ENCODE data around the gene SLC10A2.
"Not testable (repeated sequence)": the region's sequence is repeated elsewhere in the genome, so short reads cannot be mapped to it uniquely, and the experiment has no call there.

Gene SLC10A2

DNA sequence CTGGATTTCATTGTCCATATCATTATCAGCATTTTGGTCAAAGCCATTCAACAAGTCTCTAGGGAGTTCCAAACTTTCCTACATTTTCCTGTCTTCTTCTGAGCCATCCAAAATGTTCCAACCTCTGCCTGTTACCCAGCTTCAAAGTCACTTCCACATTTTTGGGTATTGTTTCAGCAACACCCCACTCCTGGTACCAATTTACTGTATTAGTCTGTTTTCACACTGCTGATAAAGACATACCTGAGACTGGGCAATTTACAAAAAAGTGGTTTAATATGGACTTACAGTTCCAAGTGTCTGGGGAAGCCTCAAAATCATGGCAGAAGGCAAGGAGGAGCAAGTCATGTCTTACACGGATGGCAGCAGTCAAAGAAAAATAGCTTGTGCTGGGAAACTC is 27.4 kb upstream of the SLC10A2 start:
- not testable (repeated sequence) for H3K4me3 ChIP-seq (ENCODE audit: low read depth in 1 of 2, low read length in 2 of 2); H3K27me3 ChIP-seq (ENCODE audit: low read depth, low read length); H3K36me3 ChIP-seq (ENCODE audit: control insufficient read depth in 1 of 2, insufficient read depth in 2 of 2, low read length in 2 of 2); H3K4me1 ChIP-seq (ENCODE audit: control insufficient read depth in 1 of 2, insufficient read depth in 2 of 2, low read length in 2 of 2); H3K27ac ChIP-seq (ENCODE audit: low read length)
- H3K9me3 ChIP-seq (ENCODE audit: control insufficient read depth in 1 of 2, low read length in 2 of 2) = peaks cover 0 to 11% of the 10 kb centered on the region in 2 donors

DNA sequence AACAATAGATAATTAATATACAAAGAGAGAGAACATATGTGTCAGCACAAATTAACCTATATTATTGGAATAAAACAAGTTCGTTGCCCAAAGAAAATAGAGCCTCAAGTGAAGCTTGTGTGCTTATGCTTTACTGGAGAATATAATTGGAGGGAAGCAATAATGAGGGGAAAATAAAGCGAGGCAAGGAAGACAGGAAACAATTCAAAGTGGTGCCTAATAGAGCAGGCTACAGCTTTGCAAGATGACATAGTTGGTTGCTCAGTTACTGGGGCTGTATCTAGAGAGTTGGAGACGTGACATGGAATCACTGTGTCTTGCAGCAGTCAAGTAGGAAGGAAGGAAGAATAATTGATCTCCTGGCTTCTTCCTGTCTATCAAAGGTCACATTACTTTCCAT is 21.1 kb upstream of the SLC10A2 start:
- Histone ChIP-seq H3K4me3 (ENCODE audit: low read depth in 1 of 2, low read length in 2 of 2) (no peak overlapping the region), H3K27me3 (ENCODE audit: low read depth, low read length) (no peaks in the 10 kb centered on the region), H3K36me3 (ENCODE audit: control insufficient read depth in 1 of 2, insufficient read depth in 2 of 2, low read length in 2 of 2) (no peaks in the 10 kb centered on the region), H3K4me1 (ENCODE audit: control insufficient read depth in 1 of 2, insufficient read depth in 2 of 2, low read length in 2 of 2) (no peaks in the 10 kb centered on the region), H3K27ac (ENCODE audit: low read length) (no peak overlapping the region), H3K9me3 (ENCODE audit: control insufficient read depth in 1 of 2, low read length in 2 of 2) (peaks cover 0 to 2% of the 10 kb centered on the region in 2 donors)

GRCh38 chr13:103081435-103081834 is 15.2 kb upstream of the SLC10A2 start:
- Histone ChIP-seq H3K4me1 (ENCODE audit: control insufficient read depth in 1 of 2, insufficient read depth in 2 of 2, low read length in 2 of 2) (no peaks in the 10 kb centered on the region), H3K27me3 (ENCODE audit: low read depth, low read length) (no peaks in the 10 kb centered on the region), H3K9me3 (ENCODE audit: control insufficient read depth in 1 of 2, low read length in 2 of 2) (no peaks in the 10 kb centered on the region), H3K27ac (ENCODE audit: low read length) (no peak overlapping the region), H3K4me3 (ENCODE audit: low read depth in 1 of 2, low read length in 2 of 2) (no peak overlapping the region), H3K36me3 (ENCODE audit: control insufficient read depth in 1 of 2, insufficient read depth in 2 of 2, low read length in 2 of 2) (no peaks in the 10 kb centered on the region)

DNA sequence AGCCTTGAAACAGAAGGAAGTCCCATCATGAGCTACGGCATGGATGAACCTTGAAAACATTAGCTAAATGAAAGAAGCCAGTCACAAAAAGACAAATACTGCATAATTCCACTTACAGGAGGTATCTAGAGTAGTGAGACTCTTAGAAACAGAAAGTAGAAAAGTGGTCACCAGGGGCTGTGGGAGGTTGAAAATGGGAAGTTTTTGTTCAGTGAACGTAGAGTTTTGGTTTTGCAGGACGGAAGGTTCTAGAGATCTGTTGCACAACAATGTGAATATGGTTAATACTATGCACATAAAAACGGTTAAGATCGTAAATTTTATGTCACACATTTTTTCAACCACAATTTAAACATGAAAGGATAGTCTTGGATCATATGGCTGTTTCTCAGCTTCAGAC is 11.9 kb upstream of the SLC10A2 start:
- Histone ChIP-seq H3K4me1 (ENCODE audit: control insufficient read depth in 1 of 2, insufficient read depth in 2 of 2, low read length in 2 of 2) (no peaks in the 10 kb centered on the region), H3K9me3 (ENCODE audit: control insufficient read depth in 1 of 2, low read length in 2 of 2) (no peaks in the 10 kb centered on the region), H3K27ac (ENCODE audit: low read length) (no peak overlapping the region), H3K4me3 (ENCODE audit: low read depth in 1 of 2, low read length in 2 of 2) (no peak overlapping the region), H3K27me3 (ENCODE audit: low read depth, low read length) (no peaks in the 10 kb centered on the region), H3K36me3 (ENCODE audit: control insufficient read depth in 1 of 2, insufficient read depth in 2 of 2, low read length in 2 of 2) (no peaks in the 10 kb centered on the region)

DNA sequence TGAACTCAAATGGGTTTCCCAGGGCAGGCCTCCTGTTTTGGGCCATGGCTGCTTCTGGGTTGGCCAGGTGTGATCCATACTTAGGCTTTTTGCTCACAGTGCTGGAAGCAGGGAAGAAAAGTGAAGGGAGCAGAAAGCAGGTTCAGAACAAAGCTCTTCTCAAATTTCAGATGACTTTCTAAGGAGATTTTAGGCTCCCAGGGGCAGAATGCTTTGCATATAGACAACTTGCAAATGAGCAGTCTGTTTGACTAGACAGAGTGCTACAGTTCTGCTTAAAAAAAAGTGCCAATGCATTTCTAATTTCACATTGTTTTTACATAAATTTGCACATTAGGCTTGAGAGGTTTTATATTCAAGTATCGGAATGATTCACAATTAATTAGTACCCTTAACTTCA is 2.6 kb upstream of the SLC10A2 start:
- no peaks in the 10 kb centered on the region for H3K27me3 ChIP-seq (ENCODE audit: low read depth, low read length)
- H3K4me1 ChIP-seq (ENCODE audit: control insufficient read depth in 1 of 2, insufficient read depth in 2 of 2, low read length in 2 of 2) = no peaks in the 10 kb centered on the region
- H3K27ac ChIP-seq (ENCODE audit: low read length) = no peak overlapping the region

DNA sequence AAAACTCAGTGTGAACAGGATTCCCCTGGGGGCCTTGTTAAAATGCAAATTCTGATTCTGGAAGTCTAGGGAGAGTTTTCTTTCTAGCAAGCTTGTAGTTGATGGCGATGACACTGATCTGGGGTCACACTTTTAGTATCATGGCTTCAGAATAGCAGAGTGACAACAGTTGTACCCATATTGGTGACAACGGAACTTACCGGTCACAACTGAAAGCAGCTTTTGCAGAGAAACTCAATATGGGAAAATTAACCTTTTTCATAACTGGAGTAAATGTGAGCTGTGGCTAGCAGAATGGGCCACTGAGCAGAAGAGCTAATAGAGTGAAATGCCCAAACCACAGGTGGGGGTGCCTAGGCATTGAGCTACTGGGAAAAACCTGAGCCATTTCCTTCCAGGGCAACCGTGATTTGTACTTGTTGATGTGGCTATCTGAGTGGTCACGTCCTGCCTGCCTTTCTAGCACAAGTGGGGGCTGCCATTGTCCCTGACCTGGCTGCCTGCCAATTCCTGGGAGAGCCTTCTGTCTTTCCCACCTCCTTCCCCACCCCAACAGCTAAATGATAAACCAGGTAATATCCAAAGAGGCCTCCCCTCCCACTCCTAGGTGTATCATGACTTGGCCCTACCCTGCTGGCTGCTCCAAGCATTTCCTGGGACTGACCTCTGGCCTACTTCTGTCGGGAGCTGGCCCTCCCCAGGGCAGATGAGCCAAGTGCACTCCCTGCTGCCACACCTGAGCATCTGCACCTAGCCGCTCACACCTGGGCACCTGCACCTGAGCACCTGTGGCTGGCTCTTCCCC is 1.7 kb upstream of the SLC10A2 start:
- Histone ChIP-seq H3K4me3 (ENCODE audit: low read depth in 1 of 2, low read length in 2 of 2) (no peak overlapping the region), H3K36me3 (ENCODE audit: control insufficient read depth in 1 of 2, insufficient read depth in 2 of 2, low read length in 2 of 2) (no peaks in the 10 kb centered on the region), H3K9me3 (ENCODE audit: control insufficient read depth in 1 of 2, low read length in 2 of 2) (no peaks in the 10 kb centered on the region), H3K4me1 (ENCODE audit: control insufficient read depth in 1 of 2, insufficient read depth in 2 of 2, low read length in 2 of 2) (no peaks in the 10 kb centered on the region), H3K27me3 (ENCODE audit: low read depth, low read length) (no peaks in the 10 kb centered on the region), H3K27ac (ENCODE audit: low read length) (no peak overlapping the region)

More for the DNA sequence above, 2.6 kb upstream of the SLC10A2 start:
- H3K36me3 ChIP-seq (ENCODE audit: control insufficient read depth in 1 of 2, insufficient read depth in 2 of 2, low read length in 2 of 2) = no peaks in the 10 kb centered on the region
- no peak overlapping the region for H3K4me3 ChIP-seq (ENCODE audit: low read depth in 1 of 2, low read length in 2 of 2)
- no peaks in the 10 kb centered on the region for H3K9me3 ChIP-seq (ENCODE audit: control insufficient read depth in 1 of 2, low read length in 2 of 2)

DNA sequence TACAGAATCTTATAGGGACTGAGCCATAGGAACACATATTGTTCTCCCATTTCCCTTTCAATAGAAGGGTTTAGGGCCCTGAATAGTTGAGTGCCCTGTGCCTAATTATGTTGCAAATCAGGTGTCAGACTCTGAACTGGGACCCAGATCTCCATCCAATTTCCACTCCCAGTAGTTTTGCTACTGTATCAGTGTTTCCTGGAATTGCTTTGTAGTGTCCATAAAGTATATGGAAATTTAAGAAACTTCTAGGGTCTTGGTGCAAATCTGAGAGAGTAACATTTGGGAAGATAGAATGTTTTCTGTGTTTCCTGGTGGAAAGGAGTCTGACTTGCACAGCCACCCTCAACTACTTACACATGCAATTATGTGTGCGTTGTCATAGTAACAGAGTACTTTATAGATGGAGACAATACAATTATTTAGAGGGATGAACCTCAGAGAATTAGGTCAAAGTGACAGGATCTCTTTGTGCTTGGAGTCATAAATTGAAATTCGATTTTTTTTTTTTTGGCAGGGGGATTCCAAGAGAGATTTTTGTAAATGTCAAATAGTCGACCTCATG is 646 bp upstream of the SLC10A2 start:
- no peaks in the 10 kb centered on the region for H3K27me3 ChIP-seq (ENCODE audit: low read depth, low read length)
- H3K9me3 ChIP-seq (ENCODE audit: control insufficient read depth in 1 of 2, low read length in 2 of 2) = no peaks in the 10 kb centered on the region
- no peak overlapping the region for H3K4me3 ChIP-seq (ENCODE audit: low read depth in 1 of 2, low read length in 2 of 2)
- no peaks in the 10 kb centered on the region for H3K36me3 ChIP-seq (ENCODE audit: control insufficient read depth in 1 of 2, insufficient read depth in 2 of 2, low read length in 2 of 2)
- H3K27ac ChIP-seq (ENCODE audit: low read length) = no peak overlapping the region
- no peaks in the 10 kb centered on the region for H3K4me1 ChIP-seq (ENCODE audit: control insufficient read depth in 1 of 2, insufficient read depth in 2 of 2, low read length in 2 of 2)

- Histone ChIP-seq H3K27me3 (ENCODE audit: low read depth, low read length) (no peaks in the 10 kb centered on the region), H3K4me3 (ENCODE audit: low read depth in 1 of 2, low read length in 2 of 2) (no peak overlapping the region), H3K4me1 (ENCODE audit: control insufficient read depth in 1 of 2, insufficient read depth in 2 of 2, low read length in 2 of 2) (no peaks in the 10 kb centered on the region), H3K36me3 (ENCODE audit: control insufficient read depth in 1 of 2, insufficient read depth in 2 of 2, low read length in 2 of 2) (no peaks in the 10 kb centered on the region), H3K9me3 (ENCODE audit: control insufficient read depth in 1 of 2, low read length in 2 of 2) (no peaks in the 10 kb centered on the region), H3K27ac (ENCODE audit: low read length) (no peak overlapping the region)
Observed at GRCh38 chr13:103063376-103063775, 2.8 kb downstream of the SLC10A2 start.

DNA sequence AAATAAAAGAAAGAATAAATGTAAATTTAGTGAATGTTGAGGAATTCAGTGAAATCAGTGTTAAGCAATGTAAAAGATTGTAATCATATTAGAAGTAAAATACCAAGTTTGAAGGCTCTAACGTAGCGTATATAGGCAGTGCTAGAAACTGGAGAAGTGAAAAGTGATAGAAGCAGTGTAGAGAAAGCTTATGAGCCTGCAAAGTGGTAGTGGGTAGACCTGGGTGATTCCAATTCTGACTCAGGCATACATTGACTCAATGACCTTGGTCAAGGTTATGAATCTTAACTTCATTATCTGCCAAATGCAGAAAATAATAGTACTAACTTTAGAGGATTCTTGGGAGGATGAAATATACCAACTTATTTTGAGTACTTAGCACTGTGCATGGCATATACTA is 4.1 kb downstream of the SLC10A2 start:
- H3K4me1 ChIP-seq (ENCODE audit: control insufficient read depth in 1 of 2, insufficient read depth in 2 of 2, low read length in 2 of 2) = no peaks in the 10 kb centered on the region
- H3K36me3 ChIP-seq (ENCODE audit: control insufficient read depth in 1 of 2, insufficient read depth in 2 of 2, low read length in 2 of 2) = no peaks in the 10 kb centered on the region
- H3K9me3 ChIP-seq (ENCODE audit: control insufficient read depth in 1 of 2, low read length in 2 of 2) = peaks cover 2 to 4% of the 10 kb centered on the region in 2 donors
- H3K27ac ChIP-seq (ENCODE audit: low read length) = no peak overlapping the region
- no peaks in the 10 kb centered on the region for H3K27me3 ChIP-seq (ENCODE audit: low read depth, low read length)
- no peak overlapping the region for H3K4me3 ChIP-seq (ENCODE audit: low read depth in 1 of 2, low read length in 2 of 2)

- H3K36me3 ChIP-seq (ENCODE audit: control insufficient read depth in 1 of 2, insufficient read depth in 2 of 2, low read length in 2 of 2) = no peaks in the 10 kb centered on the region
- no peak overlapping the region for H3K4me3 ChIP-seq (ENCODE audit: low read depth in 1 of 2, low read length in 2 of 2)
- no peaks in the 10 kb centered on the region for H3K27me3 ChIP-seq (ENCODE audit: low read depth, low read length)
- no peak overlapping the region for H3K27ac ChIP-seq (ENCODE audit: low read length)
- H3K4me1 ChIP-seq (ENCODE audit: control insufficient read depth in 1 of 2, insufficient read depth in 2 of 2, low read length in 2 of 2) = no peaks in the 10 kb centered on the region
- peaks cover 7 to 15% of the 10 kb centered on the region in 2 donors for H3K9me3 ChIP-seq (ENCODE audit: control insufficient read depth in 1 of 2, low read length in 2 of 2)
Observed at GRCh38 chr13:103056008-103056407, 10.2 kb downstream of the SLC10A2 start.

DNA sequence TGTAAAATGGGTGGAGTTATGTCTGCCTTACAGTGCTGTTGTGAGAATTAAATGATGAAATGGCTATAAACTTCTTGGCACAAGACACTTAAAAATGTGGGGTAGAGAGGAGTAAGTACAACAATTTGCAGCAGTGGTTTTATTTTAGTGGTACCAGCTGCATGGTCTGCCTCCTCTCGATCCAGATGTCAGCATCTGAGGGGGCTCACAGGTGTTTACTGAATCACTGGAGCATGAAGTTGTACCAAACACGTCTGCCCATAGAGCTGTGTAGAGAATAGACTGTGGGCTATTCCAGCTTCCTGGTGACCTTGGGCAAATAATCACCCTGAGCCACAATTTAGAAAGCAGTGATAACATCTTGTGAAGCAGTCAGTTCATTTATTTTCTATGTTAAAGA is 11.1 kb downstream of the SLC10A2 start:
- H3K36me3 ChIP-seq (ENCODE audit: control insufficient read depth in 1 of 2, insufficient read depth in 2 of 2, low read length in 2 of 2) = no peaks in the 10 kb centered on the region

DNA sequence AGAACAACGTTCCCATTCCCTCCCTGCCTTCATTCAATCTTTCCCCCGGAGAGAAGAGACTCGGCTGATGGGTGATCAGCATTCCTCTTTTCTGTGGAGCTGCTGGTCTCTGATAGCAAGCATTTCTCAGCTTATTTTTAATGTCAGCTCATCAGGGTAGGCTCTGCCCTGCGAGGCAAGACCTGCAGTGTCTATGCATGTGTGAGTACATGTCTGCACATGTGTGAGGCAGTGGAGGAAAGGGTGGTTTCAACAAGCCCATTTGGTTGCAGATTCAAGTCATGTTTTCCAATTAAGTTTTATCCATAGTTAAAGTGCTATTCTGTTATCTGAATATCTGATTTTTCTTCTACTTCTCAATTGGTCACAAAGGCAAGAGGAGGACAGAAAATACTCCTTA is 19.5 kb downstream of the SLC10A2 start:
- H3K9me3 ChIP-seq (ENCODE audit: control insufficient read depth in 1 of 2, low read length in 2 of 2) = no peaks in the 10 kb centered on the region
- H3K27ac ChIP-seq (ENCODE audit: low read length) = no peak overlapping the region
- H3K4me1 ChIP-seq (ENCODE audit: control insufficient read depth in 1 of 2, insufficient read depth in 2 of 2, low read length in 2 of 2) = no peaks in the 10 kb centered on the region
- no peaks in the 10 kb centered on the region for H3K27me3 ChIP-seq (ENCODE audit: low read depth, low read length)
- no peaks in the 10 kb centered on the region for H3K36me3 ChIP-seq (ENCODE audit: control insufficient read depth in 1 of 2, insufficient read depth in 2 of 2, low read length in 2 of 2)
- no peak overlapping the region for H3K4me3 ChIP-seq (ENCODE audit: low read depth in 1 of 2, low read length in 2 of 2)

More for the DNA sequence above, 11.1 kb downstream of the SLC10A2 start:
- Histone ChIP-seq H3K9me3 (ENCODE audit: control insufficient read depth in 1 of 2, low read length in 2 of 2) (peaks cover 7 to 15% of the 10 kb centered on the region in 2 donors), H3K27me3 (ENCODE audit: low read depth, low read length) (no peaks in the 10 kb centered on the region), H3K4me3 (ENCODE audit: low read depth in 1 of 2, low read length in 2 of 2) (no peak overlapping the region), H3K4me1 (ENCODE audit: control insufficient read depth in 1 of 2, insufficient read depth in 2 of 2, low read length in 2 of 2) (no peaks in the 10 kb centered on the region), H3K27ac (ENCODE audit: low read length) (no peak overlapping the region)

All from muscle layer of duodenum (tissue), 2 donors.